Mesendoderm (in vitro differentiated cells): Measurements from ENCODE around the gene RDM1.

Source experiments
- DNase-seq: peaks from one replicate; pipeline ENCODE4 v3.0.0; 2013
- H2AK5ac ChIP-seq: 2 replicates; pipeline ENCODE4 v1.6.1; 2013; ENCODE audit warnings: low read length, inconsistent platforms
- H2BK120ac ChIP-seq: 2 replicates; pipeline ENCODE4 v1.6.1; 2013; ENCODE audit warnings: low read depth, mild to moderate bottlenecking, low read length, moderate library complexity, mixed read lengths
- H2BK15ac ChIP-seq: replicated peaks from 2 replicates; pipeline ENCODE4 v1.6.1; 2013; ENCODE audit warnings: low read depth, mild to moderate bottlenecking, moderate library complexity
- H2BK5ac ChIP-seq: 2 replicates; pipeline ENCODE4 v1.6.1; 2013; ENCODE audit warnings: low read length, inconsistent platforms
- H3K18ac ChIP-seq: 2 replicates; pipeline ENCODE4 v1.6.1; 2013; ENCODE audit warnings: mild to moderate bottlenecking, low read length, mixed read lengths
- H3K23ac ChIP-seq: one replicate; pipeline ENCODE4 v1.6.1; 2013; ENCODE audit warnings: low read length
- H3K27ac ChIP-seq: 2 replicates; pipeline ENCODE4 v1.5.1; 2013; ENCODE audit warnings: low read depth, mild to moderate bottlenecking, inconsistent platforms, low read length, moderate library complexity
- H3K27me3 ChIP-seq: 2 replicates; pipeline ENCODE4 v1.6.1; 2013; ENCODE audit warnings: low read length, control low read depth, mild to moderate bottlenecking, inconsistent platforms; ENCODE audit not compliant: insufficient read depth, poor library complexity
- H3K36me3 ChIP-seq: 2 replicates; pipeline ENCODE4 v1.6.1; 2013; ENCODE audit warnings: low read length, inconsistent platforms; ENCODE audit not compliant: control insufficient read depth, insufficient read depth
- H3K4ac ChIP-seq: one replicate; pipeline ENCODE4 v1.6.1; 2013; ENCODE audit warnings: low read depth, mild to moderate bottlenecking, low read length, moderate library complexity
- H3K4me1 ChIP-seq: 2 replicates; pipeline ENCODE4 v1.6.1; 2013; ENCODE audit warnings: low read depth, low read length, inconsistent platforms; ENCODE audit not compliant: control insufficient read depth
- H3K4me2 ChIP-seq: 2 replicates; pipeline ENCODE4 v1.6.1; 2013; ENCODE audit warnings: low read length
- H3K4me3 ChIP-seq: 2 replicates; pipeline ENCODE4 v1.5.1; 2013; ENCODE audit warnings: mild to moderate bottlenecking, low read length
- H3K56ac ChIP-seq: one replicate; pipeline ENCODE4 v1.6.1; 2013; ENCODE audit warnings: low read length
- H3K79me1 ChIP-seq: 2 replicates; pipeline ENCODE4 v1.6.1; 2013; ENCODE audit warnings: low read length, inconsistent platforms
- H3K79me2 ChIP-seq: 2 replicates; pipeline ENCODE4 v1.6.1; 2013; ENCODE audit warnings: mild to moderate bottlenecking, low read length; ENCODE audit not compliant: control insufficient read depth, insufficient read depth
- H3K9ac ChIP-seq: 2 replicates; pipeline ENCODE4 v1.6.1; 2013; ENCODE audit warnings: low read length, inconsistent platforms
- H4K5ac ChIP-seq: one replicate; pipeline ENCODE4 v1.6.1; 2013; ENCODE audit warnings: low read length
- H4K8ac ChIP-seq: one replicate; pipeline ENCODE4 v1.6.1; 2013; ENCODE audit warnings: low read depth, mild to moderate bottlenecking, control low read depth, low read length, moderate library complexity
- WGBS: extraction: QIAGEN DNeasy Blood & Tissue Kit; methylation state at CpG from one replicate; pipeline ENCODE4 v1.1.7; 2013; ENCODE audit warnings: low lambda C conversion rate, missing lambda C conversion rate; ENCODE audit not compliant: insufficient coverage; ENCODE audit errors: extremely low coverage; 5-methylcytosine and 5-hydroxymethylcytosine counted together

RDM1 gene

GRCh38 chr17:35890774-35891155 lies 39.8 kb downstream of the RDM1 start:
- no peaks in the 10 kb centered on the region for H3K27me3 ChIP-seq
- no peak overlapping the region for H3K56ac ChIP-seq
- no peaks in the 10 kb centered on the region for H3K79me2 ChIP-seq
- H2BK5ac ChIP-seq, result no peak overlapping the region
- H3K9ac ChIP-seq, result no peak overlapping the region
- H2BK120ac ChIP-seq, result no peak overlapping the region
- no peak overlapping the region for H3K27ac ChIP-seq
- no peaks in the 10 kb centered on the region for H3K79me1 ChIP-seq
- peaks cover 3% of the 10 kb centered on the region for H3K4me1 ChIP-seq
- H3K18ac ChIP-seq, result no peak overlapping the region
- H3K4me2 ChIP-seq, result no peak overlapping the region
- H2BK15ac ChIP-seq, result no peak overlapping the region
- H3K4ac ChIP-seq, result no peak overlapping the region
- no peak overlapping the region for H4K5ac ChIP-seq
- no peak overlapping the region for H4K8ac ChIP-seq
- H3K4me3 ChIP-seq, result no peak overlapping the region
- peak; percentile 27 for DNase-seq
- H3K36me3 ChIP-seq, result no peaks in the 10 kb centered on the region
- no peak overlapping the region for H3K23ac ChIP-seq
- H2AK5ac ChIP-seq, result no peak overlapping the region
- WGBS, result no CpG with 5 or more reads among the region's 4 CpGs

DNA sequence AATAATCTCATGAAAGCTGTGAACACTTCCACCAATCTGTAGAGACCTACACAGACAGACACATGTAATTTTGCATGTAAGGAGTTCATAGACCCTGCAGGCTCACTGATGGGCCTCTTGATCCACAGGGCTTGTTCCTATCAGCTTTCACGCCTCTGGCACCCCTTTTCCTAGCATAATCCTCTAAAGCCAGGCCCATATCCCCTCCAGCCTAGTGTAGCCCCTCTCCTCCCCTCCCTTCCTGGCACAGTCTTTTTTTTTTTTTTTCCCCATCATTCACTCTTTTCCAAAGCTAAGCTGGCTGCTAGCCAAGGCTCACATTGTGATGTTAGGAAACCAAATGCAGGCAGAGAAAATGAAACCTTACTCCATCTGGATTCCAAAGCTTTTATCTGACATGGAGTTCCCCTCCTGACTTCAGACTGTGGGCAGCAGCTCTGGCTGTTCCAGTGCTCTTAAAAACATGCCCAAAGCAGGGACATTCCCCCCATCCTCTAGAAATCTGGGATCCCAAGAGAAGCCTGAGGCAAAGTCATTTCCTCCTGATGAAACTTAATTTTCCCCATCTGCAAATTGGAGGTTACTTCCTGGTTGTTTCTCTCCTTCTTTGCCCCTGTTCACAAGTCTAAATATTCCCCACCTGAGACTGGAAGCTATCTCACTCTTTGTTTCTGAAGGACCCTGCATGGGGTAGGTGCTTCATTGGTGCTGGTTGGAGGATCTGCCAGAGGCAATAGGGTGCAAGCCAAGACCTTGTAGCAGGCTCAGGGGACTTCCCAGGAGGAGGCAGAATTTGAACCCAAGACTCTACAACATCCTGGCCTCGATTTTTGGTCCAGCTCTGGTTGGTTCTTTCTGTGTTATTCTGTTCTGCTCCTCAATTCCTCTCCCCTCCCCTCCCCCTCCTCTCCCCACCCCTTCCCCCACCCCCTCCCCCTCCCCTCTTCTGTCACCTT lies 40.5 kb downstream of the RDM1 start:
- H3K27me3 ChIP-seq, result no peaks in the 10 kb centered on the region
- H3K9ac ChIP-seq, result no peak overlapping the region
- H4K5ac ChIP-seq, result no peak overlapping the region
- WGBS, result no CpG with 5 or more reads among the region's 2 CpGs
- H2BK120ac ChIP-seq, result no peak overlapping the region
- no peaks in the 10 kb centered on the region for H3K79me1 ChIP-seq
- no peak overlapping the region for H3K4me3 ChIP-seq
- H2AK5ac ChIP-seq, result no peak overlapping the region
- H3K27ac ChIP-seq, result no peak overlapping the region
- no peak overlapping the region for H2BK15ac ChIP-seq
- no peak overlapping the region for H4K8ac ChIP-seq
- H3K56ac ChIP-seq, result no peak overlapping the region
- H3K36me3 ChIP-seq, result no peaks in the 10 kb centered on the region
- no peak overlapping the region for H3K18ac ChIP-seq
- no peak overlapping the region for H3K23ac ChIP-seq
- no peaks in the 10 kb centered on the region for H3K79me2 ChIP-seq
- no peak overlapping the region for H3K4ac ChIP-seq
- DNase-seq, result no peak
- peaks cover 3% of the 10 kb centered on the region for H3K4me1 ChIP-seq
- H2BK5ac ChIP-seq, result no peak overlapping the region
- H3K4me2 ChIP-seq, result no peak overlapping the region

DNA sequence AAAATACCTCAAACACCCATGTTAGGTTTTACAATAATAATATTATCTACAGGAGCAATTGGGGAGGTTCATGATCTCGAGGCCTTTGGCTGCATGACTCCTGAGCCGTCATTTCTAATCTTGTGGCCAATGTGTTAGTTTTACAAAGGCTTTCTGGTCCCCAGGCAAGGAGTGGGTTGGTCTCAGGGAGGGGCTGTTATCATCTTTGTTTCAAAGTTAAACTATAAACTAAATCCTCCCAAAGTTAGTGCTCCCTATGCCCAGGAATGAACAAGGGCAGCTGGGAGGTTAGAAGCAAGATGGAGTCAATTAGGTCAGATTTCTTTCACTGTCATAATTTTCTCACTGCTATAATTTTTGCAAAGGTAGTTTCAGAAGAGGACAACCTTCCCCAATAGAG lies 41.3 kb downstream of the RDM1 start:
- WGBS, result no CpG with 5 or more reads among the region's 2 CpGs

GRCh38 chr17:35879773-35880654 lies 50.6 kb downstream of the RDM1 start, which contains the start of gene CCL5:
Gene CCL5, minus strand, starts transcription at chr17:35880360.
- no CpG with 5 or more reads among the region's 11 CpGs for WGBS
- no peaks in the 10 kb centered on the region for H3K27me3 ChIP-seq
- no peak for DNase-seq
- no peak within 1 kb of the TSS for H3K23ac ChIP-seq
- no peak within 1 kb of the TSS for H3K56ac ChIP-seq
- H3K4me1 ChIP-seq, result no peaks in the 10 kb centered on the region
- no peak within 1 kb of the TSS for H2AK5ac ChIP-seq
- no peak within 1 kb of the TSS for H4K8ac ChIP-seq
- no peak within 1 kb of the TSS for H2BK120ac ChIP-seq
- H3K79me1 ChIP-seq, result no peaks in the 10 kb centered on the region
- H2BK5ac ChIP-seq, result no peak within 1 kb of the TSS
- H3K4me3 ChIP-seq, result no peak within 1 kb of the TSS
- no peak within 1 kb of the TSS for H3K4ac ChIP-seq
- H3K36me3 ChIP-seq, result no peaks in the 10 kb centered on the region
- H4K5ac ChIP-seq, result no peak within 1 kb of the TSS
- H3K4me2 ChIP-seq, result no peak within 1 kb of the TSS
- no peak within 1 kb of the TSS for H3K9ac ChIP-seq
- H3K79me2 ChIP-seq, result no peaks in the 10 kb centered on the region
- no peak within 1 kb of the TSS for H3K18ac ChIP-seq
- H3K27ac ChIP-seq, result no peak within 1 kb of the TSS
- no peak within 1 kb of the TSS for H2BK15ac ChIP-seq

More for the DNA sequence above, 41.3 kb downstream of the RDM1 start:
- Histone ChIP-seq H3K4me3 (no peak overlapping the region), H2AK5ac (no peak overlapping the region), H3K56ac (no peak overlapping the region), H4K5ac (no peak overlapping the region), H3K27me3 (no peaks in the 10 kb centered on the region), H3K4me1 (peaks cover 3% of the 10 kb centered on the region), H2BK120ac (no peak overlapping the region), H4K8ac (no peak overlapping the region), H2BK5ac (no peak overlapping the region), H3K36me3 (no peaks in the 10 kb centered on the region), H3K18ac (no peak overlapping the region), H3K9ac (no peak overlapping the region), H3K27ac (no peak overlapping the region), H3K23ac (no peak overlapping the region), H2BK15ac (no peak overlapping the region), H3K79me1 (no peaks in the 10 kb centered on the region), H3K4me2 (no peak overlapping the region), H3K79me2 (no peaks in the 10 kb centered on the region), H3K4ac (no peak overlapping the region)
- DNase-seq, result no peak

DNA sequence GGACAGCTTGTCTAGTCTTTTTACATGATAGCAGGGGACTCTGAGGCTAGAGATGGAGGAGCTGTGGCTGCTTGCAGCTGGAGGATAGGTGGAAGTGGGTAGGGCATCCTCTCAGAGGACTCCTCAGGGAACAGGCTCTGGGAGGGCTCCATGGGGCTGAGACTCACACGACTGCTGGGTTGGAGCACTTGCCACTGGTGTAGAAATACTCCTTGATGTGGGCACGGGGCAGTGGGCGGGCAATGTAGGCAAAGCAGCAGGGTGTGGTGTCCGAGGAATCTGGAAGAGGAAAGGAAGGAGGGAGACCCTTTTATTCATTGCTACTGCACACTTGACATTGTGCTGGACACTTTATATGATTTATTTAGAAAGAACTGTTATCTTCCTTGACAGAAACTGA lies 52.2 kb downstream of the RDM1 start:
- DNase-seq, result no peak
- Histone ChIP-seq H3K79me1 (no peaks in the 10 kb centered on the region), H3K4me2 (no peak overlapping the region), H3K4ac (no peak overlapping the region), H3K27me3 (no peaks in the 10 kb centered on the region), H3K18ac (no peak overlapping the region), H2BK15ac (no peak overlapping the region), H3K36me3 (no peaks in the 10 kb centered on the region), H3K4me1 (no peaks in the 10 kb centered on the region), H2AK5ac (no peak overlapping the region), H3K23ac (no peak overlapping the region), H4K8ac (no peak overlapping the region), H2BK120ac (no peak overlapping the region), H3K4me3 (no peak overlapping the region), H3K9ac (no peak overlapping the region), H3K27ac (no peak overlapping the region), H3K79me2 (no peaks in the 10 kb centered on the region), H3K56ac (no peak overlapping the region), H4K5ac (no peak overlapping the region), H2BK5ac (no peak overlapping the region)
- WGBS, result no CpG with 5 or more reads among the region's 4 CpGs
